Mesendoderm (in vitro differentiated cells): ENCODE data around the gene GNAT2.

Experiments used
- DNase-seq: peaks from one replicate; pipeline ENCODE4 v3.0.0; 2013
- H2AK5ac ChIP-seq: 2 replicates; pipeline ENCODE4 v1.6.1; 2013; ENCODE audit warnings: low read length, inconsistent platforms
- H2BK120ac ChIP-seq: 2 replicates; pipeline ENCODE4 v1.6.1; 2013; ENCODE audit warnings: low read depth, mild to moderate bottlenecking, low read length, moderate library complexity, mixed read lengths
- H2BK15ac ChIP-seq: replicated peaks from 2 replicates; pipeline ENCODE4 v1.6.1; 2013; ENCODE audit warnings: low read depth, mild to moderate bottlenecking, moderate library complexity
- H2BK5ac ChIP-seq: 2 replicates; pipeline ENCODE4 v1.6.1; 2013; ENCODE audit warnings: low read length, inconsistent platforms
- H3K18ac ChIP-seq: 2 replicates; pipeline ENCODE4 v1.6.1; 2013; ENCODE audit warnings: mild to moderate bottlenecking, low read length, mixed read lengths
- H3K23ac ChIP-seq: one replicate; pipeline ENCODE4 v1.6.1; 2013; ENCODE audit warnings: low read length
- H3K27ac ChIP-seq: 2 replicates; pipeline ENCODE4 v1.5.1; 2013; ENCODE audit warnings: low read depth, mild to moderate bottlenecking, inconsistent platforms, low read length, moderate library complexity
- H3K27me3 ChIP-seq: 2 replicates; pipeline ENCODE4 v1.6.1; 2013; ENCODE audit warnings: low read length, control low read depth, mild to moderate bottlenecking, inconsistent platforms; ENCODE audit not compliant: insufficient read depth, poor library complexity
- H3K36me3 ChIP-seq: 2 replicates; pipeline ENCODE4 v1.6.1; 2013; ENCODE audit warnings: low read length, inconsistent platforms; ENCODE audit not compliant: control insufficient read depth, insufficient read depth
- H3K4ac ChIP-seq: one replicate; pipeline ENCODE4 v1.6.1; 2013; ENCODE audit warnings: low read depth, mild to moderate bottlenecking, low read length, moderate library complexity
- H3K4me1 ChIP-seq: 2 replicates; pipeline ENCODE4 v1.6.1; 2013; ENCODE audit warnings: low read depth, low read length, inconsistent platforms; ENCODE audit not compliant: control insufficient read depth
- H3K4me2 ChIP-seq: 2 replicates; pipeline ENCODE4 v1.6.1; 2013; ENCODE audit warnings: low read length
- H3K4me3 ChIP-seq: 2 replicates; pipeline ENCODE4 v1.5.1; 2013; ENCODE audit warnings: mild to moderate bottlenecking, low read length
- H3K56ac ChIP-seq: one replicate; pipeline ENCODE4 v1.6.1; 2013; ENCODE audit warnings: low read length
- H3K79me1 ChIP-seq: 2 replicates; pipeline ENCODE4 v1.6.1; 2013; ENCODE audit warnings: low read length, inconsistent platforms
- H3K79me2 ChIP-seq: 2 replicates; pipeline ENCODE4 v1.6.1; 2013; ENCODE audit warnings: mild to moderate bottlenecking, low read length; ENCODE audit not compliant: control insufficient read depth, insufficient read depth
- H3K9ac ChIP-seq: 2 replicates; pipeline ENCODE4 v1.6.1; 2013; ENCODE audit warnings: low read length, inconsistent platforms
- H4K5ac ChIP-seq: one replicate; pipeline ENCODE4 v1.6.1; 2013; ENCODE audit warnings: low read length
- H4K8ac ChIP-seq: one replicate; pipeline ENCODE4 v1.6.1; 2013; ENCODE audit warnings: low read depth, mild to moderate bottlenecking, control low read depth, low read length, moderate library complexity
- WGBS: extraction: QIAGEN DNeasy Blood & Tissue Kit; methylation state at CpG from one replicate; pipeline ENCODE4 v1.1.7; 2013; ENCODE audit warnings: low lambda C conversion rate, missing lambda C conversion rate; ENCODE audit not compliant: insufficient coverage; ENCODE audit errors: extremely low coverage; 5-methylcytosine and 5-hydroxymethylcytosine counted together

The GNAT2 gene

DNA sequence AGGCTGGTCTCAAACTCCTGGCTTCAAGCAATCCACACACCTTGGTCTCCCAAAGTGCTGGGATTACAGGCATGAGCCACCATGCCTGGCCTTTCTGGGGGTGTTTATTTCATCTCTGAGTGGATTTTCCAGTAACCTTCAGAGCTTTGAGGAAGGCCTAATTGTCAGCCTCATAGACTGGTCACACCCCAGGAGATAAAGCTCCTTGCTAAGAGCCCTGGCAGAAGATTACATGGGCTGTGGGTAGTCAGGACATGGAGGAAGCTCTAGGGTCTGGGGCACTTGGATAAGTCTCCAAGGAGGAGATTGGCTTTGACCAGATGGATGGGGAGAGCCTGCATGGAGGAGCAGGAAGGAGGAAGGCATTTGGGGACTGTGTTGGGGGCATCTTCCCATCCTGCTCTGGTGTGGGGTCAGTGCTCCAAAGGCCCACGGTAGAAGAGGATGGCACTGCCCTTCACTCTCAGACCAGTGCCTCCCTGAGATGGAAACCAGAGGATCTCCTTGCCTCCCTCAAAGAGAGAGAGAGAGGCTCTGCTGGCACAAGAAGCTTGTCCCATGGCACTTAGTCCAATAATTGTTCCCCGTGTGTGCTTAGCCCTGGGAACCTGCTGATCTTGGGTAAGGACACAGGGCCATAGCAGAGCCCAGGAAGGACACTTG lies 21.8 kb upstream of the GNAT2 start:
- H3K4ac ChIP-seq = no peak overlapping the region
- H2BK120ac ChIP-seq = no peak overlapping the region
- H4K8ac ChIP-seq = no peak overlapping the region
- no peaks in the 10 kb centered on the region for H3K36me3 ChIP-seq
- no peak overlapping the region for H3K4me2 ChIP-seq
- no peaks in the 10 kb centered on the region for H3K27me3 ChIP-seq
- no peaks in the 10 kb centered on the region for H3K79me1 ChIP-seq
- no peaks in the 10 kb centered on the region for H3K79me2 ChIP-seq
- H3K9ac ChIP-seq = no peak overlapping the region
- no peak overlapping the region for H3K23ac ChIP-seq
- H3K4me3 ChIP-seq = no peak overlapping the region
- WGBS = no CpG with 5 or more reads among the region's 2 CpGs
- no peak overlapping the region for H3K27ac ChIP-seq
- H3K56ac ChIP-seq = no peak overlapping the region
- no peak for DNase-seq
- peaks cover 5% of the 10 kb centered on the region for H3K4me1 ChIP-seq
- no peak overlapping the region for H4K5ac ChIP-seq
- no peak overlapping the region for H2BK5ac ChIP-seq
- no peak overlapping the region for H3K18ac ChIP-seq
- no peak overlapping the region for H2BK15ac ChIP-seq
- no peak overlapping the region for H2AK5ac ChIP-seq

DNA sequence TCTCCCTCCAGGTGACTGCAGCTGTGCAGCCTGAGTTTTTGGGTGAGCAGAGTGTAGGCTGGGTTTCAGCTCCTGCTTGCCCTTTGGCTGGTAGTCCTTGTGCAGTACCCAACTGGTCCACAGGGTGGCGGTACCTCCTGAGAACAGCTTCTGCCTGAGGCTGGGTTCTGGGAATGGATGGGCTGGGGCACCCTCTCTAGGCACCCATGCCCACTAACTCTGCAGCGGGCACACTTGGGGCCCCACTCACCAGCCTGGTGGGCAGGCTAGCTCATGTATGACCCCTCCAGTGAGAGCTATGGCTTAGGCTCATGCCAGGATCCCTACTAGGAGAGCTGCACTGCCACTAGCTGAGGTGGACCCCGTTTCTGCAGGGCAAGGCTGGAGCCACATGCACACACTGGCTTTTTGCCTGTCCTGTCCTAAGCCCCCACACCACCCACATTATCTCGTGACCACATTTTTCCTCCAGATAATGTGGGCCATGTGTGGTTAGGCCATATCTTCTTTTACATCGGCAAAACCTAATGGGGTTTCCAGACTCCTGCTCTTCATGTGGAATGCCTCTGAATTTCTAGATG lies 21.0 kb upstream of the GNAT2 start:
- Histone ChIP-seq H4K8ac (no peak overlapping the region), H3K79me1 (no peaks in the 10 kb centered on the region), H2BK5ac (no peak overlapping the region), H2AK5ac (no peak overlapping the region), H3K4ac (no peak overlapping the region), H3K27me3 (no peaks in the 10 kb centered on the region), H2BK15ac (no peak overlapping the region), H3K79me2 (no peaks in the 10 kb centered on the region), H3K9ac (no peak overlapping the region), H2BK120ac (no peak overlapping the region), H3K4me2 (no peak overlapping the region), H3K18ac (no peak overlapping the region), H3K56ac (no peak overlapping the region), H3K4me3 (no peak overlapping the region), H3K27ac (no peak overlapping the region), H4K5ac (no peak overlapping the region), H3K36me3 (no peaks in the 10 kb centered on the region), H3K4me1 (peaks cover 5% of the 10 kb centered on the region), H3K23ac (no peak overlapping the region)
- no CpG with 5 or more reads among the region's 5 CpGs for WGBS
- peak; percentile 73 for DNase-seq

DNA sequence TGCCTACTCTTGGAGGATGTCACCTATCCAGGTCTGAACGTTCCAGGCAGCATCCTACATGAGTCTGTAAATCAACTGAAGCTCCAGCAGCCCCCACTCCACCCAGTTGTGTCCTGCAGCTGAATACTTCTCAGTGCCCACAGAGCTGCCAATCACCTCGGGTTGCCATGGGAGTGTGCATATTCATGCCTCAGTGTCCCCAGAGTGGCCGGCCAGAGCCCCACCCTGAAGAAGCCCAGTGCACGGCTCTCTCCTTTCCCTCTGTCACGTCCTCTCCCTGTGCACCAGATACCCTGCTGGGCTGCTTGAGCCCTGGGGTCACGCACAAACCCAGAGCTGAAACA lies 20.4 kb upstream of the GNAT2 start:
- Histone ChIP-seq H3K36me3 (no peaks in the 10 kb centered on the region), H3K79me2 (no peaks in the 10 kb centered on the region), H2BK120ac (no peak overlapping the region), H4K5ac (no peak overlapping the region), H3K4me2 (no peak overlapping the region), H4K8ac (no peak overlapping the region), H3K56ac (no peak overlapping the region), H3K23ac (no peak overlapping the region), H3K27ac (no peak overlapping the region), H2AK5ac (no peak overlapping the region), H2BK15ac (no peak overlapping the region), H3K4ac (no peak overlapping the region), H3K4me1 (peaks cover 5% of the 10 kb centered on the region), H3K27me3 (no peaks in the 10 kb centered on the region), H3K79me1 (no peaks in the 10 kb centered on the region), H3K9ac (no peak overlapping the region), H3K4me3 (no peak overlapping the region), H2BK5ac (no peak overlapping the region), H3K18ac (no peak overlapping the region)
- no CpG with 5 or more reads among the region's 6 CpGs for WGBS
- no peak for DNase-seq

DNA sequence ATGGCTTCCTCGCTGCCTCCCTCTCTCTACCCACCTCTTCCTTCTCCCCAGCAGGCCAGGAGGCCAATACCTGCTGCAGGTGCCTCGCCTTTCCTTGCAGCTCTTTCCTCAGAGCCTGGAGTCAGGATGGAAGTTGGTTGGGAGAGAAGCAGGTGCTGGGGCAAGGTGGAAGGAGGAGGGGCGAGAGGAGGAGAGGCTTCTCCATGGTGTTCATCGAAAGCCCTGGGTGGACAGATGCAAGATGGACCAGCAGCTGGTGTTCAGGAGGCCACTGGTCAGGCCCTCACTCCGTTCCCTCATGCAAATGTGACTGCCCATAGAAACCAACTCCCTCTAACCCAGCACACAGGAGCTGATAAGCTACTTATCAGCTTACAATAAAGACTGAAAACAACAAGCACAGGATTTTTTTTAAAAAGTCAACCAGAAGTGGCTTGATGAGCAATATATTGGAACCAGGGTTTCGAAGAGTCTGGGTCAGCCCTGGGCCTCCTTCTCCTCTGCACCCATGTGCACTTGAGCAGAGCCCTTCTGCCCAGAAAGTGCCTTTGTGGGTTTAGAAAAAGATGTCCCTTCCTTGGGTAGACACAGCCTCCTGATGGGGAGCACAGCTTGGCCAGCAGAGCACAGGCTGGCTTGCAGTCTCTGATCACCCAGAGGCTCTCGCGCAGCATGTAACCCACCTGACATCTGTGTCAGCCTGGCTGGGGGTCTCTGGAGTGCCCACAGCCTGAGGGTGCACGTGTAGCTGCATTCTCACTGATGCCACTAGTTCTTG lies 19.8 kb upstream of the GNAT2 start:
- Histone ChIP-seq H3K4me1 (peaks cover 5% of the 10 kb centered on the region), H2BK15ac (no peak overlapping the region), H3K79me2 (no peaks in the 10 kb centered on the region), H3K36me3 (no peaks in the 10 kb centered on the region), H3K4me2 (no peak overlapping the region), H3K27ac (no peak overlapping the region), H3K56ac (no peak overlapping the region), H3K79me1 (no peaks in the 10 kb centered on the region), H4K5ac (no peak overlapping the region), H2AK5ac (no peak overlapping the region), H4K8ac (no peak overlapping the region), H2BK5ac (no peak overlapping the region), H3K9ac (no peak overlapping the region), H3K23ac (no peak overlapping the region), H2BK120ac (no peak overlapping the region), H3K4ac (no peak overlapping the region), H3K18ac (no peak overlapping the region), H3K4me3 (no peak overlapping the region), H3K27me3 (no peaks in the 10 kb centered on the region)
- no peak for DNase-seq
- no CpG with 5 or more reads among the region's 9 CpGs for WGBS

DNA sequence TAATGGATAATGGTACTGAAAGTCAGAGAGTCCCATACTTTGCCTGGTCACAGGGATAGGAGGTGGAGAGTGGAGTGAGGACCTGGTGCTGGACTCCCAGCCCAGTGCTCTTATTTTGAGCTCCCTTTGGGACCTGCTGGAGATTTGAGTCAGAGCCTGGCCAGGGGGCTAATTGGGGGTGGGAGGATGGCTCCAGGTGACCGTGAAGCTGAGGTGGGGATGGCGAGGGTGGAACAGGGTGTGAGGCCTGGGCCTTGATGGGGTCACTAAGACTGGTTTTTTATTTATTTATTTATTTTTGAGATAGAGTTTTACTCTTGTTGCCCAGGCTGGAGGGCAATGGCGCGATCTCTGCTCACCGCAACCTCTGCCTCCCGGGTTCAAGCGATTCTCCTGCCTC lies 18.0 kb upstream of the GNAT2 start:
- Histone ChIP-seq H2AK5ac (no peak overlapping the region), H3K4me1 (peaks cover 5% of the 10 kb centered on the region), H3K18ac (no peak overlapping the region), H3K4me3 (no peak overlapping the region), H3K27me3 (no peaks in the 10 kb centered on the region), H3K4ac (no peak overlapping the region), H3K79me2 (no peaks in the 10 kb centered on the region), H3K36me3 (no peaks in the 10 kb centered on the region), H3K79me1 (no peaks in the 10 kb centered on the region), H4K5ac (no peak overlapping the region), H3K4me2 (no peak overlapping the region), H2BK120ac (no peak overlapping the region), H3K56ac (no peak overlapping the region), H3K27ac (no peak overlapping the region), H2BK15ac (no peak overlapping the region), H2BK5ac (no peak overlapping the region), H3K23ac (no peak overlapping the region), H3K9ac (no peak overlapping the region), H4K8ac (no peak overlapping the region)
- no peak for DNase-seq
- WGBS = no CpG with 5 or more reads among the region's 7 CpGs
